Measurements from ENCODE around the gene CNTF. TPM values are rescaled to one million over a fixed set of nuclear protein-coding genes. Genes with fewer than 3 reads are reported as not detected.

Gene CNTF
- total RNA-seq, 1 donor from 2014 or later = 0.73 TPM

- ATAC-seq (ENCODE audit: poor library complexity) = no peak
- DNase-seq = no peak
- intact Hi-C loops (cut with DNase I) = no loop called here
These were observed 25.8 kb upstream of the CNTF start for GRCh38 chr11:58596621-58597020.

GRCh38 chr11:58597486-58598144 lies 24.9 kb upstream of the CNTF start:
- intact Hi-C loops (cut with DNase I) = no loop called here
- ATAC-seq (ENCODE audit: poor library complexity) (no peak), DNase-seq (no peak)

- ATAC-seq (ENCODE audit: poor library complexity) (no peak), DNase-seq (no peak)
- intact Hi-C loops (cut with DNase I) = no loop called here
These were observed 22.0 kb upstream of the CNTF start for GRCh38 chr11:58600510-58600909.

- ATAC-seq (ENCODE audit: poor library complexity) = no peak
- DNase-seq = no peak
- intact Hi-C loops (cut with DNase I) = no loop called here
These were observed 15.3 kb upstream of the CNTF start for GRCh38 chr11:58606930-58607714.

- DNase-seq (no peak), ATAC-seq (ENCODE audit: poor library complexity) (no peak)
- intact Hi-C loops (cut with DNase I) = no loop called here
These were observed 14.1 kb upstream of the CNTF start for GRCh38 chr11:58608331-58608730.

- no peak for DNase-seq
- no peak for ATAC-seq (ENCODE audit: poor library complexity)
- intact Hi-C loops (cut with DNase I) = no loop called here
These were observed 12.7 kb upstream of the CNTF start for GRCh38 chr11:58609723-58610122.

- intact Hi-C loops (cut with DNase I) = no loop called here
- ATAC-seq (ENCODE audit: poor library complexity) (no peak), DNase-seq (no peak)
These were observed 9.2 kb upstream of the CNTF start for GRCh38 chr11:58613228-58613627.

- intact Hi-C loops (cut with DNase I) = no loop called here
- ATAC-seq (ENCODE audit: poor library complexity) (no peak), DNase-seq (no peak)
These were observed 6.9 kb upstream of the CNTF start for GRCh38 chr11:58615559-58615958.

- DNase-seq (peak; percentile 49), ATAC-seq (ENCODE audit: poor library complexity) (peak; percentile 61)
- intact Hi-C loops (cut with DNase I) = no loop called here
These were observed 5.9 kb upstream of the CNTF start for GRCh38 chr11:58616594-58616993.

GRCh38 chr11:58617976-58618557 lies 4.4 kb upstream of the CNTF start:
- intact Hi-C loops (cut with DNase I) = no loop called here
- peak; percentile 35 for ATAC-seq (ENCODE audit: poor library complexity)
- no peak for DNase-seq

- intact Hi-C loops (cut with DNase I) = no loop called here
- no peak for DNase-seq
- ATAC-seq (ENCODE audit: poor library complexity) = no peak
These were observed 741 bp upstream of the CNTF start for GRCh38 chr11:58621586-58622262.

GRCh38 chr11:58625086-58625485 lies 2.6 kb downstream of the CNTF start:
- DNase-seq (no peak), ATAC-seq (ENCODE audit: poor library complexity) (no peak)
- intact Hi-C loops (cut with DNase I) = no loop called here

GRCh38 chr11:58625826-58626460 lies 3.5 kb downstream of the CNTF start:
- DNase-seq (no peak), ATAC-seq (ENCODE audit: poor library complexity) (no peak)
- intact Hi-C loops (cut with DNase I) = no loop called here

GRCh38 chr11:58626934-58627483 lies 4.5 kb downstream of the CNTF start:
- intact Hi-C loops (cut with DNase I) = no loop called here
- ATAC-seq (ENCODE audit: poor library complexity) (no peak), DNase-seq (no peak)

GRCh38 chr11:58628446-58628845 lies 6.0 kb downstream of the CNTF start:
- intact Hi-C loops (cut with DNase I) = no loop called here
- ATAC-seq (ENCODE audit: poor library complexity) (peak; percentile 80), DNase-seq (peak; percentile 49)

GRCh38 chr11:58629857-58630256 lies 7.4 kb downstream of the CNTF start:
- ATAC-seq (ENCODE audit: poor library complexity) (peak; percentile 50), DNase-seq (no peak)
- intact Hi-C loops (cut with DNase I) = no loop called here

GRCh38 chr11:58631378-58631777 lies 8.9 kb downstream of the CNTF start:
- intact Hi-C loops (cut with DNase I) = no loop called here
- ATAC-seq (ENCODE audit: poor library complexity) (no peak), DNase-seq (no peak)

- DNase-seq (no peak), ATAC-seq (ENCODE audit: poor library complexity) (no peak)
- intact Hi-C loops (cut with DNase I) = no loop called here
These were observed 10.0 kb downstream of the CNTF start for GRCh38 chr11:58632510-58632909.

- DNase-seq = no peak
- no peak for ATAC-seq (ENCODE audit: poor library complexity)
- intact Hi-C loops (cut with DNase I) = no loop called here
These were observed 14.1 kb downstream of the CNTF start for GRCh38 chr11:58636587-58636986.
